CD4-positive, alpha-beta memory T cell (primary cell): Measurements from ENCODE around the gene SFTPB. TPM values are rescaled to one million over a fixed set of nuclear protein-coding genes. Genes with fewer than 3 reads are reported as not detected.
"Not testable (repeated sequence)": the region's sequence is repeated elsewhere in the genome, so short reads cannot be mapped to it uniquely, and the experiment has no call there.

ENCODE experiments used
- CTCF ChIA-PET: fragments of 350-600 bp; sonication (Branson Sonifier 250); formaldehyde crosslinking; loops from one replicate; lab custom pipeline; 2021; ENCODE audit warnings: inconsistent platforms; ENCODE audit not compliant: partially characterized antibody; lab: Charles Lee
- POLR2A ChIA-PET: fragments of 350-600 bp; sonication (Branson Sonifier 250); formaldehyde crosslinking; loops from one replicate; lab custom pipeline; 2021; ENCODE audit not compliant: partially characterized antibody; lab: Charles Lee
- DNase-seq, 5 donors: peaks; one replicate each; pipeline versions ENCODE4 v3.0.0 to v3.0.0-alpha.2; 2020 to 2022; ENCODE audit warnings: mixed read lengths in 1 of 5
- H3K27ac ChIP-seq: one replicate; pipeline ENCODE4 v1.7.0; 2013; ENCODE audit warnings: low read depth, low read length
- H3K27me3 ChIP-seq: 2 replicates; pipeline ENCODE4 v1.7.0; 2013; ENCODE audit warnings: mild to moderate bottlenecking, low read length, moderate library complexity; ENCODE audit not compliant: insufficient read depth
- H3K36me3 ChIP-seq: 2 replicates; pipeline ENCODE4 v1.7.0; 2013; ENCODE audit warnings: mild to moderate bottlenecking, low read length, moderate library complexity; ENCODE audit not compliant: insufficient read depth
- H3K4me1 ChIP-seq: 2 replicates; pipeline ENCODE4 v1.7.0; 2013; ENCODE audit warnings: mild to moderate bottlenecking, low read length, moderate library complexity; ENCODE audit not compliant: insufficient read depth
- H3K4me3 ChIP-seq, 2 donors: one replicate each; pipeline ENCODE4 v1.7.0; 2013; ENCODE audit warnings: low read length in 2 of 2, mild to moderate bottlenecking in 1 of 2
- H3K9me3 ChIP-seq, 2 donors: one replicate each; pipeline ENCODE4 v1.7.0; 2013; ENCODE audit warnings: low read length in 2 of 2, control low read depth in 1 of 2; ENCODE audit not compliant: control insufficient read depth in 1 of 2
- H3K27ac Mint-ChIP-seq, 7 donors: one replicate each; pipeline ENCODE4 v1.8.0; 2020 to 2021; ENCODE audit warnings: mixed read lengths in 7 of 7, mild to moderate bottlenecking in 6 of 7, inconsistent platforms in 3 of 7, moderate library complexity in 3 of 7
- H3K27me3 Mint-ChIP-seq, 2 donors: one replicate each; pipeline ENCODE4 v1.8.0; 2020 to 2021; ENCODE audit warnings: mixed read lengths in 2 of 2
- H3K36me3 Mint-ChIP-seq, 2 donors: one replicate each; pipeline ENCODE4 v1.8.0; 2020 to 2021; ENCODE audit warnings: mixed read lengths in 2 of 2, inconsistent platforms in 1 of 2, mild to moderate bottlenecking in 1 of 2
- H3K4me1 Mint-ChIP-seq, 4 donors: one replicate each; pipeline ENCODE4 v1.8.0; 2020 to 2021; ENCODE audit warnings: mixed read lengths in 4 of 4, mild to moderate bottlenecking in 1 of 4
- H3K4me3 Mint-ChIP-seq, 8 donors: one replicate each; pipeline ENCODE4 v1.8.0; 2020 to 2021; ENCODE audit warnings: mixed read lengths in 8 of 8, mild to moderate bottlenecking in 7 of 8, moderate library complexity in 6 of 8, inconsistent platforms in 3 of 8
- H3K9me3 Mint-ChIP-seq, 8 donors: one replicate each; pipeline ENCODE4 v1.8.0; 2020 to 2021; ENCODE audit warnings: mixed read lengths in 8 of 8, mild to moderate bottlenecking in 5 of 8, inconsistent platforms in 3 of 8, moderate library complexity in 1 of 8
- intact Hi-C: fragments of 100-400 bp; cut with micrococcal nuclease; formaldehyde crosslinking; loops from one replicate; pipeline ENCODE4 v1.15.1; 2023
- polyA plus RNA-seq, 2 donors: library from polyadenylated mRNA; unstranded; fragments of 300-500 nt; fragmentation: Illumina TruSeq; gene quantifications; one replicate each; pipeline ENCODE4 v1.2.3, GENCODE V29; 2021
- total RNA-seq, 2 experiments: library from RNA; stranded (reverse); gene quantifications; one replicate each; pipeline ENCODE4 v1.2.3, GENCODE V29; 2021

SFTPB gene
- total and polyA plus RNA-seq, 4 experiments from 2014 or later, result not detected

- intact Hi-C loops, result no loop called here
- DNase-seq, result no peak
- H3K4me3 Mint-ChIP-seq, result no peak overlapping the region
- no peaks in the 10 kb centered on the region for H3K36me3 ChIP-seq
- POLR2A ChIA-PET, result no interaction called here
- H3K27ac Mint-ChIP-seq, result no peak overlapping the region
- peaks cover 10 to 25% of the 10 kb centered on the region in 2 donors for H3K36me3 Mint-ChIP-seq
- no peaks in the 10 kb centered on the region for H3K9me3 ChIP-seq
- CTCF ChIA-PET, result interaction anchor here (0.8 to 3.5 kb wide), 4 partner anchors 20 to 46 kb away, joined by 3 to 17 read pairs (median 6); no protein-coding TSS in a partner anchor
- no peak overlapping the region for H3K27ac ChIP-seq
- H3K4me1 ChIP-seq, result no peaks in the 10 kb centered on the region
- H3K27me3 Mint-ChIP-seq, result no peaks in the 10 kb centered on the region
- no peaks in the 10 kb centered on the region for H3K27me3 ChIP-seq
- no peaks in the 10 kb centered on the region for H3K4me1 Mint-ChIP-seq
- H3K4me3 ChIP-seq, result no peak overlapping the region
- no peaks in the 10 kb centered on the region for H3K9me3 Mint-ChIP-seq
These were observed 8.5 kb downstream of the SFTPB start for GRCh38 chr2:85659324-85659981.

- H3K4me1 Mint-ChIP-seq, H3K27me3 Mint-ChIP-seq, H3K27ac ChIP-seq, H3K27me3 ChIP-seq, H3K4me3 ChIP-seq, H3K9me3 Mint-ChIP-seq, H3K36me3 ChIP-seq, H3K9me3 ChIP-seq, POLR2A ChIA-PET, intact Hi-C loops, DNase-seq, H3K4me1 ChIP-seq: not testable (repeated sequence)
- Mint-ChIP-seq H3K36me3 (peaks cover 23 to 38% of the 10 kb centered on the region in 2 donors), H3K27ac (peak overlapping the region in 3 of 7 donors; percentile 42 to 70 (median 51)), H3K4me3 (peak overlapping the region in 1 of 8 donors; percentile 17)
- CTCF ChIA-PET, result interaction anchor here (3.5 kb wide), 1 partner anchor 20 kb away, joined by 17 read pairs; no protein-coding TSS in a partner anchor
These were observed 10.6 kb downstream of the SFTPB start for GRCh38 chr2:85657399-85657798.

- Histone ChIP-seq H3K27me3 (no peaks in the 10 kb centered on the region), H3K9me3 (no peaks in the 10 kb centered on the region), H3K4me3 (no peak overlapping the region), H3K36me3 (peaks cover 6% of the 10 kb centered on the region), H3K4me1 (no peaks in the 10 kb centered on the region), H3K27ac (no peak overlapping the region)
- H3K4me3 Mint-ChIP-seq, result no peak overlapping the region
- POLR2A ChIA-PET, result no interaction called here
- CTCF ChIA-PET, result interaction anchor here (1.4 kb wide), 1 partner anchor 20 kb away, joined by 5 read pairs; no protein-coding TSS in a partner anchor
- H3K27me3 Mint-ChIP-seq, result no peaks in the 10 kb centered on the region
- peaks cover 27 to 44% of the 10 kb centered on the region in 2 donors for H3K36me3 Mint-ChIP-seq
- no peak for DNase-seq
- intact Hi-C loops, result no loop called here
- H3K27ac Mint-ChIP-seq, result peak overlapping the region in 3 of 7 donors; percentile 1 to 42 (median 25)
- no peaks in the 10 kb centered on the region for H3K9me3 Mint-ChIP-seq
- H3K4me1 Mint-ChIP-seq, result no peaks in the 10 kb centered on the region
These were observed 11.5 kb downstream of the SFTPB start for GRCh38 chr2:85656468-85656867.

GRCh38 chr2:85655961-85656417 lies 12.0 kb downstream of the SFTPB start:
- Histone ChIP-seq H3K4me3 (no peak overlapping the region), H3K36me3 (peaks cover 6% of the 10 kb centered on the region), H3K27me3 (no peaks in the 10 kb centered on the region), H3K9me3 (no peaks in the 10 kb centered on the region), H3K27ac (no peak overlapping the region), H3K4me1 (no peaks in the 10 kb centered on the region)
- DNase-seq, result no peak
- Mint-ChIP-seq H3K27me3 (no peaks in the 10 kb centered on the region), H3K36me3 (peaks cover 27 to 49% of the 10 kb centered on the region in 2 donors), H3K4me3 (no peak overlapping the region), H3K27ac (peak overlapping the region in 4 of 7 donors; percentile 1 to 42 (median 32)), H3K4me1 (no peaks in the 10 kb centered on the region), H3K9me3 (no peaks in the 10 kb centered on the region)
- ChIA-PET CTCF (interaction anchor here (1.4 kb wide), 1 partner anchor 19 kb away, joined by 5 read pairs; no protein-coding TSS in a partner anchor), POLR2A (no interaction called here)
- intact Hi-C loops, result no loop called here

- no peak overlapping the region for H3K4me3 Mint-ChIP-seq
- Histone ChIP-seq H3K27me3 (no peaks in the 10 kb centered on the region), H3K4me1 (no peaks in the 10 kb centered on the region), H3K36me3 (peaks cover 15% of the 10 kb centered on the region), H3K27ac (no peak overlapping the region), H3K4me3 (no peak overlapping the region), H3K9me3 (no peaks in the 10 kb centered on the region)
- DNase-seq, result no peak
- H3K27ac Mint-ChIP-seq, result no peak overlapping the region
- H3K27me3 Mint-ChIP-seq, result no peaks in the 10 kb centered on the region
- no peaks in the 10 kb centered on the region for H3K4me1 Mint-ChIP-seq
- CTCF ChIA-PET, result no interaction called here
- peaks cover 33 to 59% of the 10 kb centered on the region in 2 donors for H3K36me3 Mint-ChIP-seq
- POLR2A ChIA-PET, result no interaction called here
- intact Hi-C loops, result no loop called here
- no peaks in the 10 kb centered on the region for H3K9me3 Mint-ChIP-seq
These were observed 14.0 kb downstream of the SFTPB start for GRCh38 chr2:85653996-85654395.

GRCh38 chr2:85652056-85652455 lies 15.9 kb downstream of the SFTPB start:
- Mint-ChIP-seq H3K27ac (no peak overlapping the region), H3K4me3 (no peak overlapping the region), H3K36me3 (peaks cover 44 to 66% of the 10 kb centered on the region in 2 donors), H3K27me3 (no peaks in the 10 kb centered on the region), H3K4me1 (no peaks in the 10 kb centered on the region), H3K9me3 (no peaks in the 10 kb centered on the region)
- ChIA-PET POLR2A (no interaction called here), CTCF (interaction anchor here (1.0 to 1.6 kb wide), 3 partner anchors 14 to 53 kb away, joined by 3 to 14 read pairs (median 3); no protein-coding TSS in a partner anchor)
- DNase-seq, result no peak
- H3K27ac ChIP-seq, result no peak overlapping the region
- H3K27me3 ChIP-seq, result no peaks in the 10 kb centered on the region
- no peaks in the 10 kb centered on the region for H3K4me1 ChIP-seq
- intact Hi-C loops, result no loop called here
- no peaks in the 10 kb centered on the region for H3K9me3 ChIP-seq
- peaks cover 34% of the 10 kb centered on the region for H3K36me3 ChIP-seq
- H3K4me3 ChIP-seq, result no peak overlapping the region

GRCh38 chr2:85651097-85651496 lies 16.9 kb downstream of the SFTPB start:
- Histone ChIP-seq H3K4me1 (no peaks in the 10 kb centered on the region), H3K36me3 (peaks cover 44% of the 10 kb centered on the region), H3K27me3 (no peaks in the 10 kb centered on the region), H3K9me3 (no peaks in the 10 kb centered on the region), H3K4me3 (no peak overlapping the region), H3K27ac (no peak overlapping the region)
- no peak overlapping the region for H3K4me3 Mint-ChIP-seq
- peaks cover 46 to 69% of the 10 kb centered on the region in 2 donors for H3K36me3 Mint-ChIP-seq
- H3K9me3 Mint-ChIP-seq, result no peaks in the 10 kb centered on the region
- no peak overlapping the region for H3K27ac Mint-ChIP-seq
- H3K27me3 Mint-ChIP-seq, result no peaks in the 10 kb centered on the region
- ChIA-PET POLR2A (no interaction called here), CTCF (interaction anchor here (1.4 kb wide), 1 partner anchor 14 kb away, joined by 8 read pairs; no protein-coding TSS in a partner anchor)
- H3K4me1 Mint-ChIP-seq, result no peaks in the 10 kb centered on the region
- no peak for DNase-seq
- intact Hi-C loops, result no loop called here
